Measurements from ENCODE around the gene NOCT. TPM values are rescaled to one million over a fixed set of nuclear protein-coding genes. Genes with fewer than 3 reads are reported as not detected.

The NOCT gene
- total RNA-seq, 6 experiments from 2014 or later: 16.7 to 23.5 (median 18.3) TPM

DNA sequence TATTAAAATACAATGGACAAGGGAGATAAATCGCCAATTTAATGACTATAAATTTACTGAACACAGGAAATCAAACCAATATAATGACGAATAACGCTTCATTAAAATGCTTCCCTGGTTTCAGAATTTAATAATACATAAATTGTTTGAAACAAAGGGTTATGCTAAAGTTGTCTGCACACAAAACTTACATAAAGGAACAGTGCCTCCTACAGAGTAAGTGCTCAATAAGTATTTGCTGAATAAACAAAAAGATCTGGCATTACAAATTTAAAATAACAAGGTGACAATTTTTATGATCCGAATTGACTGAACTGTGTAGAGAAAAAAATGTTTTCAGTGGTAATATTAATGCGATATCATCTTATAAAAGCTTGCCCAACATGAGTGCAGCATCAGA, 69.6 kb downstream of the NOCT start:
- H3K4me1 Mint-ChIP-seq (ENCODE audit: low read depth): peaks cover 35% of the 10 kb centered on the region
- peak; percentile 71 for TF ChIP-seq CTCF (IDR thresholded peaks at IDR 0.05)
- no peaks in the 10 kb centered on the region for H3K36me3 Mint-ChIP-seq (ENCODE audit: low read depth)
- H3K27ac Mint-ChIP-seq: peak overlapping the region; percentile 97
- peak overlapping the region; percentile 99 for H3K4me3 Mint-ChIP-seq
- H3K27me3 Mint-ChIP-seq (ENCODE audit: insufficient read depth): peaks cover 3% of the 10 kb centered on the region; the same call in 1 of the 2 replicates
- H3K9me3 Mint-ChIP-seq: no peaks in the 10 kb centered on the region
- peak; percentile 6 for DNase-seq

- Mint-ChIP-seq H3K9me3 (no peaks in the 10 kb centered on the region), H3K27me3 (ENCODE audit: insufficient read depth) (peaks cover 1% of the 10 kb centered on the region), H3K27ac (no peak overlapping the region), H3K4me1 (ENCODE audit: low read depth) (no peaks in the 10 kb centered on the region), H3K4me3 (no peak overlapping the region), H3K36me3 (ENCODE audit: low read depth) (no peaks in the 10 kb centered on the region)
- no peak for TF ChIP-seq CTCF (IDR thresholded peaks at IDR 0.05)
- no peak for DNase-seq
Observed at GRCh38 chr4:139092271-139092670, 76.7 kb downstream of the NOCT start.

Other genes with a start within 250 kb of the NOCT start
- gene ELF2, start 161.4 kb downstream of the NOCT start, total RNA-seq (2021; fragmentation: NEBNext Ultra II Directional; extraction: Animal tissue kit (Norgen Biotek cat#: 25700)): 10 to 100 TPM; 17.6 to 23.3 (median 21.1) TPM